Left ventricle myocardium inferior (tissue), 1 donor: ENCODE results near the gene NCAM2. TPM values are rescaled to one million over a fixed set of nuclear protein-coding genes. Genes with fewer than 3 reads are reported as not detected.

ENCODE experiments used
- DNase-seq: peaks from one replicate; pipeline ENCODE4 v3.0.0-alpha.2; 2020
- H3K27ac ChIP-seq: fragments of 200-600 bp; replicated peaks from 2 replicates; pipeline ENCODE4 v1.8.0; 2021
- H3K27me3 ChIP-seq: fragments of 200-600 bp; 2 replicates; pipeline ENCODE4 v1.8.0; 2021; ENCODE audit warnings: low read depth
- H3K36me3 ChIP-seq: fragments of 200-600 bp; 2 replicates; pipeline ENCODE4 v1.8.0; 2021
- H3K4me1 ChIP-seq: fragments of 200-600 bp; 2 replicates; pipeline ENCODE4 v1.8.0; 2021
- H3K4me3 ChIP-seq: fragments of 200-600 bp; 2 replicates; pipeline ENCODE4 v1.8.0; 2021; ENCODE audit warnings: mild to moderate bottlenecking, moderate library complexity
- H3K9me3 ChIP-seq: fragments of 200-600 bp; replicated peaks from 2 replicates; pipeline ENCODE4 v1.8.0; 2021
- CTCF ChIP-seq: fragments of 200-600 bp; IDR thresholded peaks from 2 replicates; pipeline ENCODE4 v1.8.0; 2021; ENCODE audit warnings: antibody characterized with exemption, mild to moderate bottlenecking, borderline replicate concordance
- intact Hi-C: fragments of 100-400 bp; cut with micrococcal nuclease; formaldehyde crosslinking; loops from one replicate; pipeline ENCODE4 v1.11.0; 2022
- total RNA-seq: library from RNA; stranded (reverse); fragmentation: NEBNext Ultra II Directional; extraction: Animal tissue kit (Norgen Biotek cat#: 25700); gene quantifications from one replicate; pipeline ENCODE4 v1.2.1, GENCODE V29; 2021
- donor health status: DM: no; HTN: yes; CAD: no; lungs with severe emphysema.

Gene NCAM2
- total RNA-seq, 1 donor from 2014 or later: 4.4 TPM

GRCh38 chr21:21231913-21232312, 233.7 kb downstream of the NCAM2 start:
- Histone ChIP-seq H3K9me3 (peaks cover 2% of the 10 kb centered on the region), H3K36me3 (no peaks in the 10 kb centered on the region), H3K27me3 (no peaks in the 10 kb centered on the region), H3K27ac (no peak overlapping the region), H3K4me3 (no peak overlapping the region), H3K4me1 (no peaks in the 10 kb centered on the region)
- no peak for TF ChIP-seq CTCF
- DNase-seq: no peak
- intact Hi-C loops: no loop called here

GRCh38 chr21:21232320-21232719, 234.1 kb downstream of the NCAM2 start:
- no peaks in the 10 kb centered on the region for H3K4me1 ChIP-seq
- intact Hi-C loops: no loop called here
- no peak overlapping the region for H3K4me3 ChIP-seq
- TF ChIP-seq CTCF: peak; percentile 54
- H3K27me3 ChIP-seq: no peaks in the 10 kb centered on the region
- H3K9me3 ChIP-seq: peaks cover 2% of the 10 kb centered on the region
- no peak overlapping the region for H3K27ac ChIP-seq
- no peak for DNase-seq
- H3K36me3 ChIP-seq: no peaks in the 10 kb centered on the region

GRCh38 chr21:21233051-21233450, 234.8 kb downstream of the NCAM2 start:
- H3K36me3 ChIP-seq: no peaks in the 10 kb centered on the region
- TF ChIP-seq CTCF: no peak
- no peak overlapping the region for H3K27ac ChIP-seq
- intact Hi-C loops: no loop called here
- no peak for DNase-seq
- H3K9me3 ChIP-seq: peaks cover 2% of the 10 kb centered on the region
- no peak overlapping the region for H3K4me3 ChIP-seq
- H3K4me1 ChIP-seq: no peaks in the 10 kb centered on the region
- H3K27me3 ChIP-seq: no peaks in the 10 kb centered on the region

GRCh38 chr21:21236996-21237395, 238.8 kb downstream of the NCAM2 start:
- DNase-seq: no peak
- intact Hi-C loops: no loop called here
- Histone ChIP-seq H3K27me3 (no peaks in the 10 kb centered on the region), H3K36me3 (no peaks in the 10 kb centered on the region), H3K4me3 (no peak overlapping the region), H3K9me3 (no peaks in the 10 kb centered on the region), H3K4me1 (no peaks in the 10 kb centered on the region), H3K27ac (no peak overlapping the region)
- TF ChIP-seq CTCF: no peak

- Histone ChIP-seq H3K27me3 (no peaks in the 10 kb centered on the region), H3K9me3 (no peaks in the 10 kb centered on the region), H3K4me1 (no peaks in the 10 kb centered on the region), H3K27ac (no peak overlapping the region), H3K4me3 (no peak overlapping the region), H3K36me3 (no peaks in the 10 kb centered on the region)
- no peak for DNase-seq
- intact Hi-C loops: no loop called here
- TF ChIP-seq CTCF: no peak
Measured at GRCh38 chr21:21238629-21239400, 240.6 kb downstream of the NCAM2 start.
